Measurements from ENCODE around the gene CHKA. TPM values are rescaled to one million over a fixed set of nuclear protein-coding genes. Genes with fewer than 3 reads are reported as not detected.
"Not testable (repeated sequence)": the region's sequence is repeated elsewhere in the genome, so short reads cannot be mapped to it uniquely, and the experiment has no call there.

CHKA gene
- total RNA-seq, 1 donor from 2014 or later: 17.9 TPM

- TF ChIP-seq, protein P1, sequence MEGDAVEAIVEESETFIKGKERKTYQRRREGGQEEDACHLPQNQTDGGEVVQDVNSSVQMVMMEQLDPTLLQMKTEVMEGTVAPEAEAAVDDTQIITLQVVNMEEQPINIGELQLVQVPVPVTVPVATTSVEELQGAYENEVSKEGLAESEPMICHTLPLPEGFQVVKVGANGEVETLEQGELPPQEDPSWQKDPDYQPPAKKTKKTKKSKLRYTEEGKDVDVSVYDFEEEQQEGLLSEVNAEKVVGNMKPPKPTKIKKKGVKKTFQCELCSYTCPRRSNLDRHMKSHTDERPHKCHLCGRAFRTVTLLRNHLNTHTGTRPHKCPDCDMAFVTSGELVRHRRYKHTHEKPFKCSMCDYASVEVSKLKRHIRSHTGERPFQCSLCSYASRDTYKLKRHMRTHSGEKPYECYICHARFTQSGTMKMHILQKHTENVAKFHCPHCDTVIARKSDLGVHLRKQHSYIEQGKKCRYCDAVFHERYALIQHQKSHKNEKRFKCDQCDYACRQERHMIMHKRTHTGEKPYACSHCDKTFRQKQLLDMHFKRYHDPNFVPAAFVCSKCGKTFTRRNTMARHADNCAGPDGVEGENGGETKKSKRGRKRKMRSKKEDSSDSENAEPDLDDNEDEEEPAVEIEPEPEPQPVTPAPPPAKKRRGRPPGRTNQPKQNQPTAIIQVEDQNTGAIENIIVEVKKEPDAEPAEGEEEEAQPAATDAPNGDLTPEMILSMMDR (conservative IDR thresholded peaks at IDR 0.05; ENCODE audit: low read depth, low read length): no peak
- H3K4me3 ChIP-seq (ENCODE audit: low read depth, low read length): no peak overlapping the region
- no peak for DNase-seq (ENCODE audit: low read depth)
Observed at GRCh38 chr11:68099474-68100405, 21.4 kb downstream of the CHKA start.

DNA sequence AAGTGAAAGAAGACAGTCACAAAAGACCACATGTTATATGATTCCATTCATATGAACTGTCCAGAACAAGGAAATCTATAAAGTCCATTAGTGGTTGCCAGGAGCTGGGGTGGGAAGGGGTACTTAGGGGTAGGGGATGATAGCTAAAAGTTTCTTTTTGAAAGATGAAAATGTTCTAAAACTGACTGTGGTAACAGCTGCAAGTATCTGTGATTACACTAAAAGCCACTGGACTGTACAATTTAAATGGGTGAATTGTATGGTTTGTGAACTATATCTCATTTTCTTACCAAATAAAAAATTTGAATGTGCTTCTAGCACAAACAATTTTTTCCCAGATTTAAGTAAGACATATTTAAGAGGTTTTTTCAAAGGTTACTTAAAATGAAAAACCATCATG lies 22.1 kb downstream of the CHKA start:
- TF ChIP-seq, protein P1 (conservative IDR thresholded peaks at IDR 0.05; ENCODE audit: low read depth, low read length): no peak
- H3K4me3 ChIP-seq (ENCODE audit: low read depth, low read length): no peak overlapping the region
- DNase-seq (ENCODE audit: low read depth): no peak

DNA sequence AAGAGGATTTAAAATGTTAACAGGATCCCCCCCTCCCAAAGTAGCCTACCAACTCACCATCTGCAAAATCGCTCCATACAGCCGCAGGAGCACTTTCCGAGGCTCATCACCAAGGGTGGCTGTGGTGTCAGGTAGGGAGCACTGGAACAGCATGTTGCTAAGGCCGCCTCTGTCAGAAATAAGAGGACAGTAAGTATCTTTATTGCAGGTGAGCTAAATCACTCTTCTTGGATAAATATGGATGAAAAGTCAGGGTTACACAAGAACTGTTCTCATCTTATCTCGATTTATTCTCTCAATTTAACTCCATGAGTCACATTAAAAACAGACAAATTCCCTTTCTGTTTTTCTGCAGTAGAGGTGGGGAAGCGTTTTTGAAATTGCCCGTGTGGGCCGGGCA lies 24.2 kb downstream of the CHKA start:
- no peak for DNase-seq (ENCODE audit: low read depth)
- TF ChIP-seq, protein P1 (conservative IDR thresholded peaks at IDR 0.05; ENCODE audit: low read depth, low read length): no peak
- no peak overlapping the region for H3K4me3 ChIP-seq (ENCODE audit: low read depth, low read length)

GRCh38 chr11:68093565-68093964 lies 27.6 kb downstream of the CHKA start:
- no peak overlapping the region for H3K4me3 ChIP-seq (ENCODE audit: low read depth, low read length)
- no peak for DNase-seq (ENCODE audit: low read depth)
- TF ChIP-seq, protein P1 (conservative IDR thresholded peaks at IDR 0.05; ENCODE audit: low read depth, low read length): no peak

DNA sequence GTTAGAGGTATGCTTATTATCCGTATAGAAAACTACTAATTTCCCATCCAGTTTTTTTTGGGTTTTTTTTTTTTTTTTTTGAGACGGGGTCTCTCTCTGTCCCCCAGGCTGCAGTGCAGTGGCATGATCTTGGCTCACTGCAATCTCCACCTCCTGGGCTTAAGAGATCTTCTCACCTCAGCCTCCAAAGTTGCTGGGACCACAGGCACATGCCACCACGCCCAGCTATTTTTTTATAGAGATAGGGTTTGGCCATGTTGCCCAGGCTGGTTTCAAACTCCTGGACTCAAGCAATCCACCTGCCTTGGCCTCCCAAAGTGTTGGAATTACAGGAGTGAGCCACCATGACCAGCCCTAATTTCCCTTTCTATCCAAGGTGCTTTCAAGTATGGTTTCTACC lies 28.2 kb downstream of the CHKA start:
- not testable (repeated sequence) for H3K4me3 ChIP-seq (ENCODE audit: low read depth, low read length); DNase-seq (ENCODE audit: low read depth)

- no peak for DNase-seq (ENCODE audit: low read depth)
- no peak overlapping the region for H3K4me3 ChIP-seq (ENCODE audit: low read depth, low read length)
- TF ChIP-seq, protein P1 (conservative IDR thresholded peaks at IDR 0.05; ENCODE audit: low read depth, low read length): no peak
Observed at GRCh38 chr11:68092411-68092810, 28.8 kb downstream of the CHKA start.

DNA sequence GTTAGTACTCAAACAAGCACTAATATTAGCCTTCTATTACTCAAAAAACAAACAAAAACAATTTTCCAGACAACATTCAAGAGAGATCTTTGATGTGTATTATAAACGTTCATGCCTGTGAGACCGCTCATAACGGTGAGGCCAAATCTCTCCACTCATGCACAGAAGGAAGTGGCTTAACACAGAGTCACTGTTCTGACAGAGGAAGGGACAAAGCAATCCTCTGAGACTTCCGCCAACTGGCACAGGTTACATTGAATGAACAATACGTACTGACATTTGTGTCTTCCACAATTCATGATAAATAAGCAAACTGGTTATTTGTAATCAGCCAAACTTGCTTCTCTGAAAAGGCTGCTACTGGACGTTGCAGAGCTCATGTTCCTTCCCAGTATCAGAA lies 30.5 kb downstream of the CHKA start:
- TF ChIP-seq, protein P1 (conservative IDR thresholded peaks at IDR 0.05; ENCODE audit: low read depth, low read length): no peak
- no peak for DNase-seq (ENCODE audit: low read depth)
- no peak overlapping the region for H3K4me3 ChIP-seq (ENCODE audit: low read depth, low read length)
